NOMO-1 treated with DMSO at 0.1 percent for 48 hours (cell line): ENCODE results near the gene SH3BP1.

Experiments used
- DNase-seq: peaks from one replicate; lab custom pipeline; 2025; ENCODE audit not compliant: unreplicated experiment; lab: John Stamatoyannopoulos, UW

The SH3BP1 gene

DNA sequence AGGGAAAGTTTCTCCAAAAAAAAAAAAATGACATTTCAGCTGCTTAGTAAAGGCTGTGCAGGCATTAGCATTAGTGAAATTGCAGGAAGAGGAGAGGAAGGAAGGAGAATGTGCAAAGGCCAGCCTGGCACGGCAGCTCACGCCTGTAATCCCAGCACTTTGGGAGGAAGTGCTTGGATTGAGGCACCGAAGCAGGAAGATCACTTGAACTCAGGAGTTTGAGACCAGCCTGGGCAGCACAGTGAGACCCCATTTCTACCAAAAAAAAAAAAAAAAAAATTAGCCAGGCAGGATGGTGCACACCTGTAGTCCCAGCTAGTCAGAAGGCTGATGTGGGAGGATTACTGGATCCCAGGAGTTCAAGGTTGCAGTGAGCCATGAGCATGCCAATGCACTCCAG is 65.2 kb downstream of the SH3BP1 start:
- DNase-seq: no peak

DNA sequence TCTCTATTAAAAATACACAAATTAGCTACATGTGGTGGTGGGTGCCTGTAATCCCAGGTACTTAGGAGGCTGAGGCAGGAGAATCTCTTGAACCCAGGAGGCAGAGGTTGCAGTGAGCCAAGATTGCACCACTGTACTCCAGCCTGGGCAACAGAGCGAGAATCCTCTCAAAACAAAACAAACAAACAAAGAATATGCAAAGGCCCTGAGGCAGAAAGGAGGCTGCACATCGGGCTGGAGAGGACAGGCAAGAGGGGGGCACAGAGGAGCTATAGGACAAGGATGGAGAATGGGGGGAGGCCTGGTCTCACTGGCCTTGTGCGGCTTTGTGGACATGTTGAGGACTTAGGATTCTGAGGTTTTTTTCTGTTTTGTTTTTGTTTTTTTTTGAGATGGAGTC is 65.7 kb downstream of the SH3BP1 start:
- DNase-seq: no peak
